HUDEP-2 (cell line): ENCODE measurements around the gene NAV1.

ENCODE experiments used
- DNase-seq, 76 experiments: peaks; one replicate each; lab custom pipeline; 2025; ENCODE audit not compliant: unreplicated experiment in 76 of 76; lab: John Stamatoyannopoulos, UW

The NAV1 gene

DNA sequence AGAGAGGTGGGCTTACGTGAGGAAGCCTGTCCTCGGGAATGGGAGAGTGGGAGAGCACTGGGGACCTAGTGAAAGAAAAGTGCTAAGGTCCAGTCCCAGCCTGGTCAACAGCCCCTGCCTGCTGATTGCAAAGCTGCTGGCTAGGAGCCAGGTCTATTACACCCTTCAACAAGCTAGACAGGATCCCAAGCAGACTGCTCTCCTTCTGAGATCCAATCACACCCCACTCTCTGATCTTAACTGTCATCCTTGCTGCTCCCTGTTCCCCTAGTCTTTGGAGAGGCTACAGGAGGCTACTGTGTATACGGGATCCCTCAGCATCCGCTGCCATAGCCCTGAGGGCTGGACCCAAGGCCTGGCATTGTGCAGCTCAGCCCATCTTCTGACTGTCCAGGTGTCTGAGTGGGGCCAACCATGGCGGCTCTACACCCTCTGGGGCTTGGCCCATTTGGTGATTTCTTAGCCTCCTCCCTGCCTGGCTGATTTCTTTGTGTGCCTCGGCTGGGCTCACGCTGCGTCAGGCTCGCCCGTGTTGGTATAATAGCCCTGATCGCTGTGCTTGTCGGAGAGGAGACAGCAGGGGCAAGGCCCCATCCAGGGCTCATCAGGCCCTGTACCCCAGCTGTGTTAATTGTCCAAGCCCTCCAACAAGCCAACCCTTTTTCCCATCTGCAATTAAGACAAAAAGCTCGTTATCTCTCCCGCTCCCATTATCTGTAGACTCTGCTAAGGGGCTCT, 43.9 kb downstream of the NAV1 start:
- no peak for DNase-seq

GRCh38 chr1:201583663-201584062, 44.7 kb downstream of the NAV1 start:
- no peak for DNase-seq

GRCh38 chr1:201584471-201585092, 45.7 kb downstream of the NAV1 start:
- DNase-seq, result no peak

GRCh38 chr1:201585093-201585483, 46.2 kb downstream of the NAV1 start:
- no peak for DNase-seq

DNA sequence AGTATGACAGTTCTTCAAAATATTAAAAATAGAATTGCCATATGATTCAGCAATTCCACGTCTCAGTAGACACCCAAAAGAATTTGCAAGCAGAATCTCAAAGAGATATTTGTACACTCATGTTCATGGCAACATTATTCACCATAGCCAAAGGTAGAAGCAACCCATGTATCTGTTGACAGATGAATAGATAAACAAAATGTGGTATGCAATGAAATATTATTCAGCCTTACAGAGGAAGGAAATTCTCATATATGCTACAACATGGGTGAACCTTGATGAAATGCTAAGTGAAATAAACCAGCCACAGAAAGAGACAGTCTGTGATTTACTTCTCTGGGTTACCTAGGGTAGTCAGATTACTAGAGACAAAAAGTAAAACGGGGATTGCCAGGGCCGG, 47.0 kb downstream of the NAV1 start:
- no peak for DNase-seq

GRCh38 chr1:201586806-201587205, 47.9 kb downstream of the NAV1 start:
- no peak for DNase-seq

DNA sequence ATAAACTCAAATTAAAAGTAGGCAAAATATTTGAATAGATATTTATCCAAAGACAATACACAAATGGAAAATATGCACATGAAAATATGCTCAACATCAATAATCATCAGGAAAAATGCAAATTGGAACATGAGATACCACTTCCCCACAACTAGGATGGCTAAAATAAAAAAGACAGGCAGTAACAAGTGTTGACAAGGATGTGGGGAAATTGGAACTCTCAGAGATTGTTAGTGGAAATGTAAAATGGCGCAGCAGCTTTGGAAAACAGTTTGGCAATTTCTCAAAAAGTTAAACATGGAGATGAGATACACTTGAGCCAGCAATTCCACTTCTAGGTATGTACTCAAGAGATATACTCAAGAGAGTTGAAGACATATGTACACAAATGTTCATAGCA, 48.8 kb downstream of the NAV1 start:
- no peak for DNase-seq
